ENCODE measurements around the gene TMEM38B.

The TMEM38B gene

DNA sequence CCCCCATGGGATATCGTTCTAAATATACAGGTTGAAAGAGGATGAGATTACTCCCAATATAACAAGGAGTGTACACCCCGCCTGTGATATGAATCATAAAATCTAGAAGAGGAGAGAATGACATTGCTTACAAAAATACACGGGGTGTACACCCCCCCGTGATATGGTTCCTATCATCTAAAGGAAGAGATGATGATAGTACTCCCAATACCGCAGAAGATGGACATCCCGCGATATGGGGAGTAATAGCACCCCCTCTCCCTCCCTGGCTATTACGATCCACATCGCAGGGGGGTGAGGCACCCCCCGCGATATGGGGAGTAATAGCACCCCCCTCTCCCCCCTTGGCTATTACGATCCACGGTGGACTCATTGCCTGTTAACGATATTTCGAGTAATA lies 124.6 kb downstream of the TMEM38B start (continued):
- TF ChIP-seq ZNF202 (tag by site-specific recombination; IDR thresholded peaks at IDR 0.05; ENCODE audit: borderline replicate concordance) (no peak), GLI4 (tag by site-specific recombination; IDR thresholded peaks at IDR 0.05) (no peak), ZNF214 (tag by site-specific recombination; IDR thresholded peaks at IDR 0.05; ENCODE audit: borderline replicate concordance) (no peak)

GRCh38 chr9:105822814-105823213 lies 128.5 kb downstream of the TMEM38B start:
- Histone ChIP-seq H3K27ac (ENCODE audit: extremely low read depth, low read depth, low read length) (no peak overlapping the region), H3K9me3 (ENCODE audit: control insufficient read depth, insufficient read depth, low read depth, low read length) (no peaks in the 10 kb centered on the region), H3K4me1 (ENCODE audit: control insufficient read depth, insufficient read depth, low read length) (no peaks in the 10 kb centered on the region), H3K36me3 (ENCODE audit: control insufficient read depth in 2 of 2, insufficient read depth in 1 of 2, low read length in 2 of 2) (no peaks in the 10 kb centered on the region), H3K4me3 (ENCODE audit: low read depth, low read length) (no peak overlapping the region)
- POLR2A ChIA-PET, result no interaction called here
- CTCF ChIA-PET, result no interaction called here
- TF ChIP-seq ZNF701 (tag by site-specific recombination; IDR thresholded peaks at IDR 0.05) (no peak), ZNF585B (tag by site-specific recombination; IDR thresholded peaks at IDR 0.05) (no peak), ZNF211 (tag by site-specific recombination; IDR thresholded peaks at IDR 0.05; ENCODE audit: low read depth) (no peak), ZNF571 (tag by site-specific recombination; IDR thresholded peaks at IDR 0.05) (no peak), ZNF223 (tag by site-specific recombination; IDR thresholded peaks at IDR 0.05) (no peak), ZNF555 (tag by site-specific recombination; conservative IDR thresholded peaks at IDR 0.05) (no peak), ZBTB8A (tag by site-specific recombination; IDR thresholded peaks at IDR 0.05) (no peak), KLF1 (tag by site-specific recombination; IDR thresholded peaks at IDR 0.05) (no peak), ZNF148 (tag by site-specific recombination; IDR thresholded peaks at IDR 0.05; ENCODE audit: borderline replicate concordance) (no peak), ZNF2 (tag by site-specific recombination; IDR thresholded peaks at IDR 0.05) (no peak)
- TF ChIP-seq, protein P1, sequence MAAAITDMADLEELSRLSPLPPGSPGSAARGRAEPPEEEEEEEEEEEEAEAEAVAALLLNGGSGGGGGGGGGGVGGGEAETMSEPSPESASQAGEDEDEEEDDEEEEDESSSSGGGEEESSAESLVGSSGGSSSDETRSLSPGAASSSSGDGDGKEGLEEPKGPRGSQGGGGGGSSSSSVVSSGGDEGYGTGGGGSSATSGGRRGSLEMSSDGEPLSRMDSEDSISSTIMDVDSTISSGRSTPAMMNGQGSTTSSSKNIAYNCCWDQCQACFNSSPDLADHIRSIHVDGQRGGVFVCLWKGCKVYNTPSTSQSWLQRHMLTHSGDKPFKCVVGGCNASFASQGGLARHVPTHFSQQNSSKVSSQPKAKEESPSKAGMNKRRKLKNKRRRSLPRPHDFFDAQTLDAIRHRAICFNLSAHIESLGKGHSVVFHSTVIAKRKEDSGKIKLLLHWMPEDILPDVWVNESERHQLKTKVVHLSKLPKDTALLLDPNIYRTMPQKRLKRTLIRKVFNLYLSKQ (tag by site-specific recombination; IDR thresholded peaks at IDR 0.05; ENCODE audit: borderline replicate concordance), result no peak
- TF ChIP-seq, protein P2, sequence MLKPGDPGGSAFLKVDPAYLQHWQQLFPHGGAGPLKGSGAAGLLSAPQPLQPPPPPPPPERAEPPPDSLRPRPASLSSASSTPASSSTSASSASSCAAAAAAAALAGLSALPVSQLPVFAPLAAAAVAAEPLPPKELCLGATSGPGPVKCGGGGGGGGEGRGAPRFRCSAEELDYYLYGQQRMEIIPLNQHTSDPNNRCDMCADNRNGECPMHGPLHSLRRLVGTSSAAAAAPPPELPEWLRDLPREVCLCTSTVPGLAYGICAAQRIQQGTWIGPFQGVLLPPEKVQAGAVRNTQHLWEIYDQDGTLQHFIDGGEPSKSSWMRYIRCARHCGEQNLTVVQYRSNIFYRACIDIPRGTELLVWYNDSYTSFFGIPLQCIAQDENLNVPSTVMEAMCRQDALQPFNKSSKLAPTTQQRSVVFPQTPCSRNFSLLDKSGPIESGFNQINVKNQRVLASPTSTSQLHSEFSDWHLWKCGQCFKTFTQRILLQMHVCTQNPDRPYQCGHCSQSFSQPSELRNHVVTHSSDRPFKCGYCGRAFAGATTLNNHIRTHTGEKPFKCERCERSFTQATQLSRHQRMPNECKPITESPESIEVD (tag by site-specific recombination; IDR thresholded peaks at IDR 0.05), result no peak
